ENCODE data around the gene CACNB2.

- TF ChIP-seq ARNT (IDR thresholded peaks at IDR 0.05) (no peak), CTBP1 (IDR thresholded peaks at IDR 0.05; ENCODE audit: borderline replicate concordance) (no peak), LEF1 (IDR thresholded peaks at IDR 0.05; ENCODE audit: borderline replicate concordance) (no peak), FOXK2 (IDR thresholded peaks at IDR 0.05) (no peak), FOXM1 (IDR thresholded peaks at IDR 0.05; ENCODE audit: borderline replicate concordance) (no peak), SP1 (IDR thresholded peaks at IDR 0.05) (no peak)
Measured at GRCh38 chr10:18508587-18508986, 368.4 kb downstream of the CACNB2 start.
